Neural progenitor cell (in vitro differentiated cells): ENCODE data around the gene IFI27. TPM values are rescaled to one million over a fixed set of nuclear protein-coding genes. Genes with fewer than 3 reads are reported as not detected.

Source experiments
- DNase-seq: peaks from one replicate; pipeline ENCODE4 v3.0.0-alpha.2; 2016; ENCODE audit warnings: low spot score
- H2AFZ ChIP-seq: fragments of 200-600 bp; sonication (generic); replicated peaks from 2 replicates; pipeline ENCODE4 v1.6.1; 2016; ENCODE audit warnings: antibody characterized with exemption
- H3F3A ChIP-seq: fragments of 200-600 bp; sonication (generic); 2 replicates; pipeline ENCODE4 v1.6.1; 2016; ENCODE audit warnings: antibody characterized with exemption, low read depth
- H3K27ac ChIP-seq: fragments of 200-600 bp; sonication (generic); 2 replicates; pipeline ENCODE4 v1.5.1; 2016; ENCODE audit warnings: mild to moderate bottlenecking
- H3K27me3 ChIP-seq: fragments of 200-600 bp; sonication (generic); 2 replicates; pipeline ENCODE4 v1.6.1; 2016; ENCODE audit warnings: mild to moderate bottlenecking, moderate library complexity
- H3K36me3 ChIP-seq: fragments of 200-600 bp; sonication (generic); 2 replicates; pipeline ENCODE4 v1.5.1; 2016
- H3K4me1 ChIP-seq: fragments of 200-600 bp; sonication (generic); 2 replicates; pipeline ENCODE4 v1.6.1; 2016; ENCODE audit warnings: mixed run types
- H3K4me2 ChIP-seq: fragments of 200-600 bp; sonication (generic); 2 replicates; pipeline ENCODE4 v1.6.1; 2016
- H3K4me3 ChIP-seq: fragments of 200-600 bp; sonication (generic); 2 replicates; pipeline ENCODE4 v1.5.1; 2016
- H3K79me2 ChIP-seq: fragments of 200-600 bp; sonication (generic); 2 replicates; pipeline ENCODE4 v1.6.1; 2016; ENCODE audit warnings: low read depth
- H3K9ac ChIP-seq: fragments of 200-600 bp; sonication (generic); 2 replicates; pipeline ENCODE4 v1.6.1; 2016
- H3K9me3 ChIP-seq: fragments of 200-600 bp; sonication (generic); 2 replicates; pipeline ENCODE4 v1.5.1; 2016; ENCODE audit warnings: low read depth
- H4K20me1 ChIP-seq: fragments of 200-600 bp; sonication (generic); 2 replicates; pipeline ENCODE4 v1.6.1; 2016; ENCODE audit warnings: low read depth
- H3K27ac Mint-ChIP-seq: 3 replicates; pipeline ENCODE4 v1.8.0; 2021; ENCODE audit warnings: mixed read lengths
- H3K27me3 Mint-ChIP-seq: 2 replicates; pipeline ENCODE4 v1.8.0; 2022; ENCODE audit warnings: low read depth, mild to moderate bottlenecking, inconsistent platforms, moderate library complexity, mixed read lengths; ENCODE audit not compliant: insufficient read depth
- H3K36me3 Mint-ChIP-seq: 3 replicates; pipeline ENCODE4 v1.8.0; 2021; ENCODE audit warnings: mixed read lengths
- H3K4me1 Mint-ChIP-seq: 3 replicates; pipeline ENCODE4 v1.8.0; 2021; ENCODE audit warnings: mixed read lengths
- H3K4me3 Mint-ChIP-seq: 3 replicates; pipeline ENCODE4 v1.8.0; 2021; ENCODE audit warnings: mild to moderate bottlenecking, moderate library complexity, mixed read lengths
- H3K9me3 Mint-ChIP-seq: 3 replicates; pipeline ENCODE4 v1.8.0; 2020; ENCODE audit warnings: mixed read lengths
- CTCF ChIP-seq: fragments of 200-600 bp; sonication (generic); IDR thresholded peaks from 2 replicates; pipeline ENCODE4 v1.5.1; 2017; ENCODE audit warnings: antibody characterized with exemption, mild to moderate bottlenecking
- EZH2 ChIP-seq: fragments of 200-600 bp; sonication (generic); IDR thresholded peaks from 2 replicates; pipeline ENCODE4 v1.6.1; 2017; ENCODE audit warnings: antibody characterized with exemption, mild to moderate bottlenecking, moderate library complexity
- EZH2phosphoT487 ChIP-seq: fragments of 200-600 bp; sonication (generic); IDR thresholded peaks from 2 replicates; pipeline ENCODE4 v1.6.1; 2017; ENCODE audit warnings: antibody characterized with exemption
- total RNA-seq: library from RNA; depleted of rRNA; stranded (reverse); fragments of >200 nt; gene quantifications from 2 replicates; pipeline ENCODE4 v1.2.3, GENCODE V29; 2015; ENCODE audit warnings: low replicate concordance

The IFI27 gene
- total RNA-seq, 1 donor from 2014 or later = 0.69 TPM

GRCh38 chr14:94163796-94164195 lies 53.3 kb downstream of the IFI27 start:
- no peaks in the 10 kb centered on the region for H4K20me1 ChIP-seq
- Mint-ChIP-seq H3K27ac (peak overlapping the region; percentile 88), H3K4me1 (peaks cover 32% of the 10 kb centered on the region), H3K9me3 (no peaks in the 10 kb centered on the region), H3K27me3 (peaks cover 8% of the 10 kb centered on the region), H3K36me3 (no peaks in the 10 kb centered on the region), H3K4me3 (peak overlapping the region; percentile 48)
- no peak overlapping the region for H3K27ac ChIP-seq
- no peaks in the 10 kb centered on the region for H3K36me3 ChIP-seq
- H3K4me3 ChIP-seq = no peak overlapping the region
- no peaks in the 10 kb centered on the region for H3K9me3 ChIP-seq
- DNase-seq = peak; percentile 45
- H3K27me3 ChIP-seq = no peaks in the 10 kb centered on the region
- peak overlapping the region; percentile 21 for H2AFZ ChIP-seq
- H3F3A ChIP-seq = no peaks in the 10 kb centered on the region
- H3K4me2 ChIP-seq = no peak overlapping the region
- H3K9ac ChIP-seq = no peak overlapping the region
- peaks cover 16% of the 10 kb centered on the region for H3K4me1 ChIP-seq
- no peak for TF ChIP-seq EZH2
- no peak for TF ChIP-seq CTCF
- TF ChIP-seq EZH2phosphoT487 = no peak
- H3K79me2 ChIP-seq = no peaks in the 10 kb centered on the region

- Mint-ChIP-seq H3K36me3 (no peaks in the 10 kb centered on the region), H3K4me1 (peaks cover 32% of the 10 kb centered on the region), H3K9me3 (no peaks in the 10 kb centered on the region), H3K27me3 (peaks cover 8% of the 10 kb centered on the region), H3K27ac (peak overlapping the region; percentile 88), H3K4me3 (peak overlapping the region; percentile 59)
- Histone ChIP-seq H3K4me1 (peaks cover 16% of the 10 kb centered on the region), H3K9ac (no peak overlapping the region), H4K20me1 (no peaks in the 10 kb centered on the region), H3K4me3 (no peak overlapping the region), H3K36me3 (no peaks in the 10 kb centered on the region), H2AFZ (peak overlapping the region; percentile 71), H3K79me2 (no peaks in the 10 kb centered on the region), H3F3A (no peaks in the 10 kb centered on the region), H3K4me2 (peak overlapping the region; percentile 4), H3K27me3 (no peaks in the 10 kb centered on the region), H3K9me3 (no peaks in the 10 kb centered on the region), H3K27ac (no peak overlapping the region)
- peak; percentile 11 for DNase-seq
- TF ChIP-seq EZH2phosphoT487 (no peak), CTCF (no peak), EZH2 (no peak)
Observed at GRCh38 chr14:94164685-94165431, 54.3 kb downstream of the IFI27 start.

GRCh38 chr14:94165744-94166143 lies 55.2 kb downstream of the IFI27 start:
- Histone ChIP-seq H3K9me3 (no peaks in the 10 kb centered on the region), H3K9ac (no peak overlapping the region), H3F3A (no peaks in the 10 kb centered on the region), H3K27ac (no peak overlapping the region), H3K27me3 (no peaks in the 10 kb centered on the region), H3K79me2 (no peaks in the 10 kb centered on the region), H3K4me1 (peaks cover 16% of the 10 kb centered on the region), H4K20me1 (no peaks in the 10 kb centered on the region), H3K4me2 (no peak overlapping the region), H2AFZ (no peak overlapping the region), H3K4me3 (no peak overlapping the region), H3K36me3 (no peaks in the 10 kb centered on the region)
- Mint-ChIP-seq H3K27ac (no peak overlapping the region), H3K9me3 (no peaks in the 10 kb centered on the region), H3K4me3 (no peak overlapping the region), H3K36me3 (no peaks in the 10 kb centered on the region), H3K27me3 (peaks cover 8% of the 10 kb centered on the region), H3K4me1 (peaks cover 32% of the 10 kb centered on the region)
- no peak for DNase-seq
- TF ChIP-seq EZH2phosphoT487 (no peak), EZH2 (no peak), CTCF (no peak)

Other genes starting within 250 kb of the IFI27 start
- not detected in 2 replicates for gene FAM181A, start 183.4 kb upstream of the IFI27 start, total RNA-seq
- 0.62 TPM in 1 of 2 replicates, not detected in the other for gene ASB2, start 134.2 kb upstream of the IFI27 start, total RNA-seq
- gene CCDC197, start 113.4 kb upstream of the IFI27 start, total RNA-seq = not detected in 2 replicates
- gene OTUB2, start 84.4 kb upstream of the IFI27 start, total RNA-seq = 6.8 and 9.6 TPM in 2 replicates
- gene DDX24, start 29.5 kb upstream of the IFI27 start, total RNA-seq = 113 and 153 TPM in 2 replicates
- 10.8 and 19.9 TPM in 2 replicates for gene IFI27L1, start 29.4 kb upstream of the IFI27 start, total RNA-seq
- gene IFI27L2, start 18.9 kb downstream of the IFI27 start, total RNA-seq = 24.7 and 73.7 TPM in 2 replicates
- gene PPP4R4, start 63.6 kb downstream of the IFI27 start, total RNA-seq = 25.5 and 27.8 TPM in 2 replicates
- gene SERPINA10, start 182.5 kb downstream of the IFI27 start, total RNA-seq = not detected in 2 replicates
- gene SERPINA6, start 212.6 kb downstream of the IFI27 start, total RNA-seq = not detected in 2 replicates